ENCODE data around the gene SPTLC2.

GRCh38 chr14:77573964-77574363 is 42.5 kb downstream of the SPTLC2 start:
- TF ChIP-seq CTCF (IDR thresholded peaks at IDR 0.05) (no peak), POLR2A (IDR thresholded peaks at IDR 0.05) (no peak), POLR2AphosphoS5 (IDR thresholded peaks at IDR 0.05) (no peak)

All from suprapubic skin (tissue), 4 donors.